HCT116 (cell line): Measurements from ENCODE around the gene CCDC9B. TPM values are rescaled to one million over a fixed set of nuclear protein-coding genes. Genes with fewer than 3 reads are reported as not detected.

Experiments
- ATAC-seq: fragments of 200-7000 bp; cut with Tn5 transposase; 2 replicates; pipeline ENCODE4 v1.9.1; 2020; ENCODE audit warnings: mild to moderate bottlenecking, moderate library complexity
- BruUV-seq: library from RNA; stranded (reverse); fragments of 400-500 nt; replicated peaks from 2 replicates; lab custom pipeline; 2021; lab: Mats Ljungman, UMichigan
- CTCF ChIA-PET: fragments of 300-600 bp; sonication (Branson Sonifier 250); formaldehyde crosslinking; loops from one replicate; lab custom pipeline; 2021; ENCODE audit warnings: antibody characterized with exemption; lab: Charles Lee
- POLR2A ChIA-PET: fragments of 300-600, 350-600 bp; sonication (Branson Sonifier 250); formaldehyde crosslinking; loops from one replicate; lab custom pipeline; 2021; ENCODE audit warnings: antibody characterized with exemption; lab: Charles Lee
- RAD21 ChIA-PET, 2 experiments: fragments of 300-600 bp; sonication (Branson Sonifier 250); formaldehyde crosslinking; loops; one replicate each; lab custom pipeline; 2023; ENCODE audit warnings: low total read pairs in 2 of 2; ENCODE audit not compliant: uncharacterized antibody in 2 of 2, unreplicated experiment in 2 of 2, low non-redundant PET in 1 of 2; lab: Charles Lee
- DNase-seq: peaks from one replicate; pipeline ENCODE4 v3.0.0-alpha.2; 2010; ENCODE audit warnings: low read depth, low spot score
- H2AFZ ChIP-seq: fragments of 200-600 bp; shearing (Covaris generic), sonication (generic); 2 replicates; pipeline ENCODE4 v1.6.1; 2017; ENCODE audit warnings: low read depth, mixed run types, mixed read lengths, antibody characterized with exemption, low read length; ENCODE audit not compliant: poor library complexity, severe bottlenecking
- H3K27ac ChIP-seq: 2 replicates; pipeline ENCODE4 v1.5.1; 2012; ENCODE audit warnings: low read depth, low read length
- H3K27me3 ChIP-seq: fragments of 200-600 bp; sonication (generic); 2 replicates; pipeline ENCODE4 v1.6.1; 2016; ENCODE audit warnings: mixed run types, low read length, mixed read lengths; ENCODE audit not compliant: insufficient read depth
- H3K36me3 ChIP-seq, 2 experiments: fragments of 200-500 bp in 1 of 2; fragments of 200-600 bp in 1 of 2; sonication (Bioruptor generic) in 1 of 2; sonication (generic) in 1 of 2; 2 replicates each; pipeline versions ENCODE4 v1.5.1 to v1.6.1; 2014 to 2016; ENCODE audit warnings: low read length in 2 of 2, inconsistent platforms in 1 of 2, mixed read lengths in 1 of 2, mixed run types in 1 of 2; ENCODE audit not compliant: insufficient read depth in 2 of 2, control insufficient read depth in 1 of 2
- H3K4me1 ChIP-seq, 2 experiments: fragments of 200-600 bp in 1 of 2; sonication (generic) in 1 of 2; 2 replicates each; pipeline versions ENCODE4 v1.5.1 to v1.6.1; 2012 to 2017; ENCODE audit warnings: low read length in 2 of 2, inconsistent platforms in 1 of 2, mild to moderate bottlenecking in 1 of 2, mixed read lengths in 1 of 2, mixed run types in 1 of 2, moderate library complexity in 1 of 2; ENCODE audit not compliant: insufficient read depth in 2 of 2, control insufficient read depth in 1 of 2
- H3K4me2 ChIP-seq: fragments of 200-600 bp; sonication (generic); 2 replicates; pipeline ENCODE4 v1.6.1; 2017; ENCODE audit warnings: mixed run types, low read length, mixed read lengths
- H3K4me3 ChIP-seq, 2 experiments: fragments of 200-600 bp in 1 of 2; sonication (generic) in 1 of 2; replicated peaks in 1 of 2; 2 replicates each; pipeline ENCODE4 v1.5.1; 2011 to 2016; ENCODE audit warnings: low read length in 2 of 2, control low read depth in 1 of 2, low read depth in 1 of 2, mild to moderate bottlenecking in 1 of 2, mixed read lengths in 1 of 2, mixed run types in 1 of 2
- H3K79me2 ChIP-seq: fragments of 200-600 bp; sonication (generic); 2 replicates; pipeline ENCODE4 v1.6.1; 2017; ENCODE audit warnings: mild to moderate bottlenecking, mixed run types, low read length, moderate library complexity, mixed read lengths; ENCODE audit not compliant: insufficient read depth
- H3K9ac ChIP-seq: fragments of 200-600 bp; sonication (generic); 2 replicates; pipeline ENCODE4 v1.6.1; 2016; ENCODE audit warnings: low read length, mixed read lengths
- H3K9me2 ChIP-seq: fragments of 200-600 bp; sonication (generic), shearing (Covaris generic); 2 replicates; pipeline ENCODE4 v1.6.1; 2017; ENCODE audit warnings: mixed run types, mild to moderate bottlenecking, moderate library complexity; ENCODE audit not compliant: insufficient read depth
- H3K9me3 ChIP-seq, 2 experiments: fragments of 200-500 bp in 1 of 2; fragments of 200-600 bp in 1 of 2; sonication (Bioruptor generic) in 1 of 2; sonication (generic) in 1 of 2; 2 replicates each; pipeline ENCODE4 v1.6.1; 2014 to 2017; ENCODE audit warnings: low read length in 2 of 2, mixed read lengths in 2 of 2, inconsistent platforms in 1 of 2, low read depth in 1 of 2, mild to moderate bottlenecking in 1 of 2, mixed run types in 1 of 2, moderate library complexity in 1 of 2; ENCODE audit not compliant: control insufficient read depth in 1 of 2, insufficient read depth in 1 of 2
- H4K20me1 ChIP-seq: fragments of 200-600 bp; sonication (generic), shearing (Covaris generic); 2 replicates; pipeline ENCODE4 v1.6.1; 2017; ENCODE audit warnings: mixed run types, mild to moderate bottlenecking, moderate library complexity; ENCODE audit not compliant: insufficient read depth
- CBX3 ChIP-seq: IDR thresholded peaks from 2 replicates; pipeline ENCODE4 v1.6.1; 2012; ENCODE audit warnings: low read depth
- CEBPB ChIP-seq: IDR thresholded peaks from 2 replicates; pipeline ENCODE4 v1.6.1; 2012; ENCODE audit warnings: low read depth
- EGR1 ChIP-seq: IDR thresholded peaks from 2 replicates; pipeline ENCODE4 v1.6.1; 2012; ENCODE audit warnings: low read depth
- ELF1 ChIP-seq: IDR thresholded peaks from 2 replicates; pipeline ENCODE4 v1.6.1; 2012; ENCODE audit warnings: low read depth, borderline replicate concordance
- EZH2phosphoT487 ChIP-seq: fragments of 200-600 bp; IDR thresholded peaks from 2 replicates; pipeline ENCODE4 v1.6.1; 2018; ENCODE audit warnings: antibody characterized with exemption, borderline replicate concordance
- FOSL1 ChIP-seq: IDR thresholded peaks from 2 replicates; pipeline ENCODE4 v1.6.1; 2012; ENCODE audit warnings: low read depth
- JUND ChIP-seq: IDR thresholded peaks from 2 replicates; pipeline ENCODE4 v1.6.1; 2012
- POLR2A ChIP-seq: IDR thresholded peaks from 2 replicates; pipeline ENCODE4 v1.7.0; 2011; ENCODE audit warnings: borderline replicate concordance; ENCODE audit not compliant: insufficient read depth, insufficient read length; ENCODE audit errors: extremely low read depth
- RAD21 ChIP-seq: IDR thresholded peaks from 2 replicates; pipeline ENCODE4 v1.6.1; 2012; ENCODE audit warnings: low read depth, mild to moderate bottlenecking
- SP1 ChIP-seq: IDR thresholded peaks from 2 replicates; pipeline ENCODE4 v1.6.1; 2012; ENCODE audit warnings: low read depth
- TCF7L2 ChIP-seq: IDR thresholded peaks from 2 replicates; pipeline ENCODE4 v1.7.0; 2011; ENCODE audit warnings: borderline replicate concordance, inconsistent platforms; ENCODE audit not compliant: insufficient read depth, insufficient read length; ENCODE audit errors: extremely low read depth
- ZFX ChIP-seq: fragments of 450-650 bp; IDR thresholded peaks from 2 replicates; pipeline ENCODE4 v1.6.1; 2017
- intact Hi-C: fragments of 100-400 bp; cut with micrococcal nuclease; formaldehyde crosslinking; loops from 2 replicates; pipeline ENCODE4 v1.10.0; 2022
- total RNA-seq: library from RNA; stranded (reverse); gene quantifications from one replicate; pipeline ENCODE4 v1.2.1, GENCODE V29; 2021; ENCODE audit not compliant: unreplicated experiment
- TF ChIP-seq, protein P1 (sequence below), 3 experiments: fragments of 200-600 bp in 1 of 3; sonication (generic) in 1 of 3; IDR thresholded peaks in 2 of 3; conservative IDR thresholded peaks in 1 of 3; 2 replicates each; pipeline ENCODE4 v1.5.1; 2012 to 2017; ENCODE audit warnings: low read depth in 2 of 3, low read length in 2 of 3, antibody characterized with exemption in 1 of 3, borderline replicate concordance in 1 of 3, control low read depth in 1 of 3, mild to moderate bottlenecking in 1 of 3, mixed read lengths in 1 of 3, mixed run types in 1 of 3, moderate library complexity in 1 of 3; ENCODE audit not compliant: insufficient read depth in 1 of 3

The CCDC9B gene
- total RNA-seq, 1 experiment from 2014 or later = 15.6 TPM

DNA sequence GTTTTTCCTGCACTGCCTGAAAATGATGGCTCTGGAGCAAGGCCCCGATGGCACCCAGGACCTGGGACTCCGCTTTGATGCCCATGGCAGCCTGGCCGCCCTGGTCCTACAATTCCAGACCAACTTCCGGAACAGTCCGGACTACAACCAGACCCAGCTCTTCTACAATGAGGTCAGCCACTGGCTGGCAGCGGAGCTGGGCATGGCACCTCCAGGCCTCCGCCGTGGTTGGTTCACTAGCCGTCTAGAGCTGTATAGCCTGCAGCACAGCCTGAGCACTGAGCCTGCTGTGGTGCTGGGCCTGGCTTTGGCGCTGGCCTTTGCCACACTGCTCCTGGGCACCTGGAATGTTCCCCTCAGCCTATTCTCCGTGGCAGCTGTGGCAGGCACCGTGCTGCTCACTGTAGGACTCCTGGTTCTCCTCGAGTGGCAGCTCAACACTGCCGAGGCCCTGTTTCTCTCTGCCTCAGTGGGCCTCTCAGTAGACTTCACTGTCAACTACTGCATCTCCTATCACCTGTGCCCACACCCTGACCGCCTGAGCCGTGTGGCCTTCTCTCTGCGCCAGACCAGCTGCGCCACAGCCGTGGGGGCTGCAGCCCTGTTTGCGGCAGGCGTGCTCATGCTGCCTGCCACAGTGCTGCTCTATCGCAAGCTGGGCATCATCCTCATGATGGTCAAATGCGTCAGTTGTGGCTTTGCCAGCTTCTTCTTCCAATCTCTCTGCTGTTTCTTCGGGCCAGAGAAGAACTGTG lies 28.2 kb upstream of the CCDC9B start:
- Histone ChIP-seq H3K9me3 (no peaks in the 10 kb centered on the region), H3K27me3 (no peaks in the 10 kb centered on the region), H3K9me2 (no peaks in the 10 kb centered on the region), H3K4me3 (no peak overlapping the region), H3K79me2 (no peaks in the 10 kb centered on the region), H3K36me3 (no peaks in the 10 kb centered on the region), H3K27ac (peak overlapping the region; percentile 58; the same call in 1 of the 2 replicates), H3K9ac (0 out of 2 replicates have a peak overlapping the region, but pooled peaks have one; percentile 17), H4K20me1 (no peaks in the 10 kb centered on the region), H3K4me2 (peak overlapping the region; percentile 67), H2AFZ (no peak overlapping the region), H3K4me1 (peaks cover 7 to 16% of the 10 kb centered on the region in 2 experiments; a peak in 3 of 4 replicates)
- intact Hi-C loops = loop anchor here (1.0 kb wide), 1 partner anchor 53 kb away; no protein-coding TSS in a partner anchor
- ATAC-seq (no peak), DNase-seq (no peak)
- POLR2A ChIA-PET = interaction anchor here (0.8 to 0.9 kb wide), 2 partner anchors 28 to 37 kb away, joined by 3 read pairs; partner anchors contain the start of genes CCDC9B and IVD
- CTCF ChIA-PET = interaction anchor here (0.9 to 1.6 kb wide), 5 partner anchors 14 to 525 kb away, joined by 3 to 6 read pairs (median 3); partner anchors contain the start of genes CCDC9B, KNSTRN and VPS18
- no peak for TF ChIP-seq RAD21
- TF ChIP-seq CEBPB = no peak
- RAD21 ChIA-PET = interaction anchor here in 1 of 2 experiments (1.3 kb wide), 1 partner anchor 30 kb away, joined by 5 read pairs; no protein-coding TSS in a partner anchor
- BruUV-seq = no TSS peak

DNA sequence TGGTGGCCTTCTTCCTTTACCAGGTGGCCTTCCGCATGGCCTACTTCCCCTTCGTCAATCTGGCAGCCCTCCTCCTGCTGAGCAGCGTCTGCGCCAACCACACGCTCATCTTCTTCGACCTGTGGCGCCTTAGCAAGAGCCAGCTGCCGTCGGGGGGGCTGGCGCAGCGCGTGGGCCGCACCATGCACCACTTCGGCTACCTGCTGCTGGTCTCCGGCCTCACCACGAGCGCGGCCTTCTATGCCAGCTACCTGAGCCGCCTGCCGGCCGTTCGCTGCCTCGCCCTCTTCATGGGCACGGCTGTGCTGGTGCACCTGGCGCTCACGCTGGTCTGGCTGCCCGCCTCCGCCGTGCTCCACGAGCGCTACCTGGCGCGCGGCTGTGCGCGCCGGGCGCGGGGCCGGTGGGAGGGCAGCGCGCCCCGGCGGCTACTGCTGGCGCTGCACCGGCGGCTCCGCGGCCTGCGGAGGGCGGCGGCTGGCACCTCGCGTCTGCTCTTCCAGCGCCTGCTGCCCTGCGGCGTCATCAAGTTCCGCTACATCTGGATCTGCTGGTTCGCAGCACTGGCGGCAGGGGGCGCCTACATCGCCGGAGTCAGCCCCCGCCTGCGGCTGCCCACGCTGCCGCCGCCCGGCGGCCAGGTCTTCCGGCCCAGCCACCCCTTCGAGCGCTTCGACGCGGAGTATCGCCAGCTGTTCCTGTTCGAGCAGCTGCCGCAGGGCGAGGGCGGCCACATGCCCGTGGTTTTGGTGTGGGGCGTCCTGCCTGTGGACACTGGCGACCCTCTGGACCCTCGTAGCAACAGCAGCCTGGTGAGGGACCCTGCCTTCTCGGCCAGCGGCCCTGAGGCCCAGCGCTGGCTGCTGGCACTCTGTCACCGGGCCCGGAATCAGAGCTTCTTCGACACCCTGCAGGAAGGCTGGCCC lies 27.2 kb upstream of the CCDC9B start:
- H3K9me3 ChIP-seq = no peaks in the 10 kb centered on the region
- peak overlapping the region; percentile 35; the same call in 1 of the 2 replicates for H3K9ac ChIP-seq
- ATAC-seq (peak; percentile 92), DNase-seq (peak; percentile 81)
- H3K9me2 ChIP-seq = no peaks in the 10 kb centered on the region
- no peaks in the 10 kb centered on the region for H3K79me2 ChIP-seq
- no peak overlapping the region for H2AFZ ChIP-seq
- no TSS peak for BruUV-seq
- ChIA-PET POLR2A (interaction anchor here (0.9 kb wide), 1 partner anchor 27 kb away, joined by 3 read pairs; the partner anchor contains the start of gene CCDC9B), CTCF (interaction anchor here (0.9 to 1.6 kb wide), 6 partner anchors 15 to 526 kb away, joined by 3 to 6 read pairs (median 3); partner anchors contain the start of genes CCDC9B, KNSTRN and VPS18), RAD21 (interaction anchor here in 1 of 2 experiments (1.0 to 1.3 kb wide), 2 partner anchors 29 to 45 kb away, joined by 3 to 5 read pairs; partner anchors contain the start of gene INAFM2)
- H3K27me3 ChIP-seq = no peaks in the 10 kb centered on the region
- H3K27ac ChIP-seq = peak overlapping the region; percentile 58; the same call in 1 of the 2 replicates
- H3K4me2 ChIP-seq = peak overlapping the region; percentile 67
- H3K4me3 ChIP-seq = peak overlapping the region; percentile 17 to 40; a peak in 2 of 4 replicates
- intact Hi-C loops = loop anchor here (1.0 kb wide), 1 partner anchor 54 kb away; no protein-coding TSS in a partner anchor
- no peaks in the 10 kb centered on the region for H4K20me1 ChIP-seq
- H3K36me3 ChIP-seq = no peaks in the 10 kb centered on the region
- peaks cover 7 to 16% of the 10 kb centered on the region in 2 experiments; a peak in 3 of 4 replicates for H3K4me1 ChIP-seq
- TF ChIP-seq FOSL1 (no peak), EGR1 (peak; percentile 86), TCF7L2 (no peak), EZH2phosphoT487 (no peak), POLR2A (no peak), SP1 (no peak), CBX3 (peak; percentile 89), CEBPB (no peak), RAD21 (peak; percentile 66), ZFX (peak; percentile 80; the same call in 1 of the 2 replicates), ELF1 (no peak; the same call in 1 of the 2 replicates), JUND (no peak)
- TF ChIP-seq, protein P1, sequence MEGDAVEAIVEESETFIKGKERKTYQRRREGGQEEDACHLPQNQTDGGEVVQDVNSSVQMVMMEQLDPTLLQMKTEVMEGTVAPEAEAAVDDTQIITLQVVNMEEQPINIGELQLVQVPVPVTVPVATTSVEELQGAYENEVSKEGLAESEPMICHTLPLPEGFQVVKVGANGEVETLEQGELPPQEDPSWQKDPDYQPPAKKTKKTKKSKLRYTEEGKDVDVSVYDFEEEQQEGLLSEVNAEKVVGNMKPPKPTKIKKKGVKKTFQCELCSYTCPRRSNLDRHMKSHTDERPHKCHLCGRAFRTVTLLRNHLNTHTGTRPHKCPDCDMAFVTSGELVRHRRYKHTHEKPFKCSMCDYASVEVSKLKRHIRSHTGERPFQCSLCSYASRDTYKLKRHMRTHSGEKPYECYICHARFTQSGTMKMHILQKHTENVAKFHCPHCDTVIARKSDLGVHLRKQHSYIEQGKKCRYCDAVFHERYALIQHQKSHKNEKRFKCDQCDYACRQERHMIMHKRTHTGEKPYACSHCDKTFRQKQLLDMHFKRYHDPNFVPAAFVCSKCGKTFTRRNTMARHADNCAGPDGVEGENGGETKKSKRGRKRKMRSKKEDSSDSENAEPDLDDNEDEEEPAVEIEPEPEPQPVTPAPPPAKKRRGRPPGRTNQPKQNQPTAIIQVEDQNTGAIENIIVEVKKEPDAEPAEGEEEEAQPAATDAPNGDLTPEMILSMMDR (IDR thresholded peaks at IDR 0.05 in 2 of 3, conservative IDR thresholded peaks at IDR 0.05 in 1 of 3; ENCODE audit: borderline replicate concordance in 1 of 3, insufficient read depth in 1 of 3, low read depth in 2 of 3, low read length in 2 of 3) = peak; percentile 67 to 96 (median 78)
